HCT116 (cell line): ENCODE measurements around the gene TGM2. TPM values are rescaled to one million over a fixed set of nuclear protein-coding genes. Genes with fewer than 3 reads are reported as not detected.

ENCODE experiments used
- ATAC-seq: fragments of 200-7000 bp; cut with Tn5 transposase; 2 replicates; pipeline ENCODE4 v1.9.1; 2020; ENCODE audit warnings: mild to moderate bottlenecking, moderate library complexity
- BruUV-seq: library from RNA; stranded (reverse); fragments of 400-500 nt; replicated peaks from 2 replicates; lab custom pipeline; 2021; lab: Mats Ljungman, UMichigan
- CTCF ChIA-PET: fragments of 300-600 bp; sonication (Branson Sonifier 250); formaldehyde crosslinking; loops from one replicate; lab custom pipeline; 2021; ENCODE audit warnings: antibody characterized with exemption; lab: Charles Lee
- POLR2A ChIA-PET: fragments of 300-600, 350-600 bp; sonication (Branson Sonifier 250); formaldehyde crosslinking; loops from one replicate; lab custom pipeline; 2021; ENCODE audit warnings: antibody characterized with exemption; lab: Charles Lee
- RAD21 ChIA-PET, 2 experiments: fragments of 300-600 bp; sonication (Branson Sonifier 250); formaldehyde crosslinking; loops; one replicate each; lab custom pipeline; 2023; ENCODE audit warnings: low total read pairs in 2 of 2; ENCODE audit not compliant: uncharacterized antibody in 2 of 2, unreplicated experiment in 2 of 2, low non-redundant PET in 1 of 2; lab: Charles Lee
- DNase-seq: peaks from one replicate; pipeline ENCODE4 v3.0.0-alpha.2; 2010; ENCODE audit warnings: low read depth, low spot score
- H2AFZ ChIP-seq: fragments of 200-600 bp; shearing (Covaris generic), sonication (generic); 2 replicates; pipeline ENCODE4 v1.6.1; 2017; ENCODE audit warnings: low read depth, mixed run types, mixed read lengths, antibody characterized with exemption, low read length; ENCODE audit not compliant: poor library complexity, severe bottlenecking
- H3K27ac ChIP-seq: 2 replicates; pipeline ENCODE4 v1.5.1; 2012; ENCODE audit warnings: low read depth, low read length
- H3K27me3 ChIP-seq: fragments of 200-600 bp; sonication (generic); 2 replicates; pipeline ENCODE4 v1.6.1; 2016; ENCODE audit warnings: mixed run types, low read length, mixed read lengths; ENCODE audit not compliant: insufficient read depth
- H3K36me3 ChIP-seq, 2 experiments: fragments of 200-500 bp in 1 of 2; fragments of 200-600 bp in 1 of 2; sonication (Bioruptor generic) in 1 of 2; sonication (generic) in 1 of 2; 2 replicates each; pipeline versions ENCODE4 v1.5.1 to v1.6.1; 2014 to 2016; ENCODE audit warnings: low read length in 2 of 2, inconsistent platforms in 1 of 2, mixed read lengths in 1 of 2, mixed run types in 1 of 2; ENCODE audit not compliant: insufficient read depth in 2 of 2, control insufficient read depth in 1 of 2
- H3K4me1 ChIP-seq, 2 experiments: fragments of 200-600 bp in 1 of 2; sonication (generic) in 1 of 2; 2 replicates each; pipeline versions ENCODE4 v1.5.1 to v1.6.1; 2012 to 2017; ENCODE audit warnings: low read length in 2 of 2, inconsistent platforms in 1 of 2, mild to moderate bottlenecking in 1 of 2, mixed read lengths in 1 of 2, mixed run types in 1 of 2, moderate library complexity in 1 of 2; ENCODE audit not compliant: insufficient read depth in 2 of 2, control insufficient read depth in 1 of 2
- H3K4me2 ChIP-seq: fragments of 200-600 bp; sonication (generic); 2 replicates; pipeline ENCODE4 v1.6.1; 2017; ENCODE audit warnings: mixed run types, low read length, mixed read lengths
- H3K4me3 ChIP-seq, 2 experiments: fragments of 200-600 bp in 1 of 2; sonication (generic) in 1 of 2; replicated peaks in 1 of 2; 2 replicates each; pipeline ENCODE4 v1.5.1; 2011 to 2016; ENCODE audit warnings: low read length in 2 of 2, control low read depth in 1 of 2, low read depth in 1 of 2, mild to moderate bottlenecking in 1 of 2, mixed read lengths in 1 of 2, mixed run types in 1 of 2
- H3K79me2 ChIP-seq: fragments of 200-600 bp; sonication (generic); 2 replicates; pipeline ENCODE4 v1.6.1; 2017; ENCODE audit warnings: mild to moderate bottlenecking, mixed run types, low read length, moderate library complexity, mixed read lengths; ENCODE audit not compliant: insufficient read depth
- H3K9ac ChIP-seq: fragments of 200-600 bp; sonication (generic); 2 replicates; pipeline ENCODE4 v1.6.1; 2016; ENCODE audit warnings: low read length, mixed read lengths
- H3K9me2 ChIP-seq: fragments of 200-600 bp; sonication (generic), shearing (Covaris generic); 2 replicates; pipeline ENCODE4 v1.6.1; 2017; ENCODE audit warnings: mixed run types, mild to moderate bottlenecking, moderate library complexity; ENCODE audit not compliant: insufficient read depth
- H3K9me3 ChIP-seq, 2 experiments: fragments of 200-500 bp in 1 of 2; fragments of 200-600 bp in 1 of 2; sonication (Bioruptor generic) in 1 of 2; sonication (generic) in 1 of 2; 2 replicates each; pipeline ENCODE4 v1.6.1; 2014 to 2017; ENCODE audit warnings: low read length in 2 of 2, mixed read lengths in 2 of 2, inconsistent platforms in 1 of 2, low read depth in 1 of 2, mild to moderate bottlenecking in 1 of 2, mixed run types in 1 of 2, moderate library complexity in 1 of 2; ENCODE audit not compliant: control insufficient read depth in 1 of 2, insufficient read depth in 1 of 2
- H4K20me1 ChIP-seq: fragments of 200-600 bp; sonication (generic), shearing (Covaris generic); 2 replicates; pipeline ENCODE4 v1.6.1; 2017; ENCODE audit warnings: mixed run types, mild to moderate bottlenecking, moderate library complexity; ENCODE audit not compliant: insufficient read depth
- CTCF ChIP-seq, 3 experiments: fragments of 200-600 bp in 1 of 3; sonication (generic) in 1 of 3; IDR thresholded peaks in 2 of 3; conservative IDR thresholded peaks in 1 of 3; 2 replicates each; pipeline ENCODE4 v1.5.1; 2012 to 2017; ENCODE audit warnings: low read depth in 2 of 3, low read length in 2 of 3, antibody characterized with exemption in 1 of 3, borderline replicate concordance in 1 of 3, control low read depth in 1 of 3, mild to moderate bottlenecking in 1 of 3, mixed read lengths in 1 of 3, mixed run types in 1 of 3, moderate library complexity in 1 of 3; ENCODE audit not compliant: insufficient read depth in 1 of 3
- POLR2A ChIP-seq: IDR thresholded peaks from 2 replicates; pipeline ENCODE4 v1.7.0; 2011; ENCODE audit warnings: borderline replicate concordance; ENCODE audit not compliant: insufficient read depth, insufficient read length; ENCODE audit errors: extremely low read depth
- POLR2AphosphoS5 ChIP-seq: IDR thresholded peaks from 2 replicates; pipeline ENCODE4 v1.6.1; 2011; ENCODE audit warnings: mild to moderate bottlenecking, low read depth, low read length, moderate library complexity
- RAD21 ChIP-seq: IDR thresholded peaks from 2 replicates; pipeline ENCODE4 v1.6.1; 2012; ENCODE audit warnings: low read depth, mild to moderate bottlenecking
- REST ChIP-seq: IDR thresholded peaks from 2 replicates; pipeline ENCODE4 v1.6.1; 2012; ENCODE audit warnings: low read depth
- YY1 ChIP-seq: IDR thresholded peaks from 2 replicates; pipeline ENCODE4 v1.6.1; 2011; ENCODE audit warnings: low read length, low read depth, moderate library complexity, mild to moderate bottlenecking; ENCODE audit not compliant: insufficient replicate concordance; ENCODE audit errors: extremely low read depth
- intact Hi-C: fragments of 100-400 bp; cut with micrococcal nuclease; formaldehyde crosslinking; loops from 2 replicates; pipeline ENCODE4 v1.10.0; 2022
- total RNA-seq: library from RNA; stranded (reverse); gene quantifications from one replicate; pipeline ENCODE4 v1.2.1, GENCODE V29; 2021; ENCODE audit not compliant: unreplicated experiment

Gene TGM2
- total RNA-seq, 1 experiment from 2014 or later, result 6.1 TPM

GRCh38 chr20:38195521-38195920 lies 30.5 kb upstream of the TGM2 start:
- Histone ChIP-seq H3K9ac (no peak overlapping the region), H3K36me3 (no peaks in the 10 kb centered on the region), H3K4me3 (no peak overlapping the region), H3K9me2 (no peaks in the 10 kb centered on the region), H3K4me1 (peaks cover 0 to 1% of the 10 kb centered on the region in 2 experiments; a peak in 1 of 4 replicates), H3K4me2 (no peak overlapping the region), H3K27ac (no peak overlapping the region), H4K20me1 (no peaks in the 10 kb centered on the region), H2AFZ (no peak overlapping the region), H3K9me3 (no peaks in the 10 kb centered on the region), H3K27me3 (no peaks in the 10 kb centered on the region), H3K79me2 (no peaks in the 10 kb centered on the region)
- ChIA-PET RAD21 (no interaction called here), POLR2A (no interaction called here), CTCF (no interaction called here)
- ATAC-seq, result no peak
- intact Hi-C loops, result no loop called here
- no TSS peak for BruUV-seq
- DNase-seq, result no peak
- TF ChIP-seq REST (no peak), POLR2AphosphoS5 (no peak), POLR2A (no peak)

GRCh38 chr20:38194971-38195504 lies 30.0 kb upstream of the TGM2 start:
- no peak overlapping the region for H3K9ac ChIP-seq
- H3K79me2 ChIP-seq, result no peaks in the 10 kb centered on the region
- H3K9me3 ChIP-seq, result no peaks in the 10 kb centered on the region
- no peak for TF ChIP-seq RAD21
- no peak for TF ChIP-seq CTCF (IDR thresholded peaks at IDR 0.05 in 2 of 3, conservative IDR thresholded peaks at IDR 0.05 in 1 of 3; ENCODE audit: borderline replicate concordance in 1 of 3, insufficient read depth in 1 of 3, low read depth in 2 of 3, low read length in 2 of 3)
- no peak for TF ChIP-seq YY1
- TF ChIP-seq, all 23 proteins: peak for 0
- Histone ChIP-seq H3K36me3 (no peaks in the 10 kb centered on the region), H3K27ac (no peak overlapping the region), H3K9me2 (no peaks in the 10 kb centered on the region), H3K4me3 (no peak overlapping the region), H3K4me2 (no peak overlapping the region), H2AFZ (no peak overlapping the region), H3K4me1 (no peaks in the 10 kb centered on the region), H4K20me1 (no peaks in the 10 kb centered on the region), H3K27me3 (no peaks in the 10 kb centered on the region)
- ATAC-seq (no peak), DNase-seq (no peak)
- intact Hi-C loops, result no loop called here
- BruUV-seq, result no TSS peak
- POLR2A ChIA-PET, result no interaction called here
- RAD21 ChIA-PET, result no interaction called here
- CTCF ChIA-PET, result no interaction called here
